Stimulated activated CD8-positive, alpha-beta memory T cell treated with anti-CD3 and anti-CD28 coated beads, Interleukin-4, amount 100 ng/mL, for 4 hours (primary cell): ENCODE data around the gene MRFAP1L1.
"Not testable (repeated sequence)": the region's sequence is repeated elsewhere in the genome, so short reads cannot be mapped to it uniquely, and the experiment has no call there.

Experiments
- DNase-seq, 2 donors: peaks; one replicate each; pipeline ENCODE4 v3.0.0-alpha.2; 2020; ENCODE audit warnings: low read depth in 2 of 2, low spot score in 1 of 2

MRFAP1L1 gene

GRCh38 chr4:6734165-6734786 lies 24.6 kb upstream of the MRFAP1L1 start:
- no peak for DNase-seq

- no peak for DNase-seq
Measured at GRCh38 chr4:6733358-6734164, 23.9 kb upstream of the MRFAP1L1 start.

GRCh38 chr4:6732441-6733357 lies 23.0 kb upstream of the MRFAP1L1 start:
- no peak for DNase-seq

GRCh38 chr4:6731780-6732179 lies 22.1 kb upstream of the MRFAP1L1 start:
- DNase-seq, result no peak

- no peak for DNase-seq
Measured at GRCh38 chr4:6731318-6731675, 21.6 kb upstream of the MRFAP1L1 start.

GRCh38 chr4:6730603-6731317 lies 21.1 kb upstream of the MRFAP1L1 start:
- no peak for DNase-seq

GRCh38 chr4:6728320-6729029 lies 18.8 kb upstream of the MRFAP1L1 start:
- no peak for DNase-seq

- no peak for DNase-seq
Measured at GRCh38 chr4:6727943-6728250, 18.2 kb upstream of the MRFAP1L1 start.

GRCh38 chr4:6727081-6727942 lies 17.6 kb upstream of the MRFAP1L1 start:
- DNase-seq, result no peak

- not testable (repeated sequence) for DNase-seq
Measured at GRCh38 chr4:6725427-6725961, 15.8 kb upstream of the MRFAP1L1 start.

- DNase-seq, result no peak
Measured at GRCh38 chr4:6724421-6725111, 14.9 kb upstream of the MRFAP1L1 start.

- no peak for DNase-seq
Measured at GRCh38 chr4:6723851-6724250, 14.2 kb upstream of the MRFAP1L1 start.

GRCh38 chr4:6722891-6723290 lies 13.2 kb upstream of the MRFAP1L1 start:
- no peak for DNase-seq

GRCh38 chr4:6721121-6721520 lies 11.5 kb upstream of the MRFAP1L1 start:
- no peak for DNase-seq

GRCh38 chr4:6720202-6720699 lies 10.6 kb upstream of the MRFAP1L1 start:
- peak; percentile 62 to 83 for DNase-seq

- DNase-seq, result no peak
Measured at GRCh38 chr4:6719611-6720179, 10.0 kb upstream of the MRFAP1L1 start.

GRCh38 chr4:6718932-6719610 lies 9.4 kb upstream of the MRFAP1L1 start:
- DNase-seq, result no peak
